Spleen (tissue), 11 donors: ENCODE results near the gene USP36. TPM values are rescaled to one million over a fixed set of nuclear protein-coding genes. Genes with fewer than 3 reads are reported as not detected.

ENCODE experiments used
- DNase-seq: peaks from one replicate; pipeline ENCODE4 v3.0.0-alpha.2; 2020
- H3K27ac ChIP-seq, 8 donors: fragments of 200-600 bp; sonication (generic) in 7 of 8; 1 replicate in 4 of 8; 2 replicates in 4 of 8; pipeline versions ENCODE4 v1.5.0 to v1.8.0; 2016 to 2021; ENCODE audit warnings: inconsistent platforms in 4 of 8, mild to moderate bottlenecking in 4 of 8, moderate library complexity in 1 of 8
- H3K27me3 ChIP-seq, 7 donors: fragments of 200-600 bp; sonication (generic) in 6 of 7; replicated peaks in 1 of 7; 1 replicate in 4 of 7; 2 replicates in 3 of 7; pipeline versions ENCODE4 v1.5.0 to v1.8.0; 2016 to 2021; ENCODE audit warnings: inconsistent platforms in 3 of 7, mild to moderate bottlenecking in 1 of 7
- H3K36me3 ChIP-seq, 6 donors: fragments of 200-600 bp; sonication (generic) in 5 of 6; 1 replicate in 4 of 6; 2 replicates in 2 of 6; pipeline versions ENCODE4 v1.5.0 to v1.8.0; 2016 to 2021; ENCODE audit warnings: inconsistent platforms in 2 of 6
- H3K4me1 ChIP-seq, 6 donors: fragments of 200-600 bp; sonication (generic) in 5 of 6; 1 replicate in 3 of 6; 2 replicates in 3 of 6; pipeline versions ENCODE4 v1.5.0 to v1.8.0; 2016 to 2021; ENCODE audit warnings: inconsistent platforms in 3 of 6
- H3K4me3 ChIP-seq, 8 donors: fragments of 200-600 bp; sonication (generic) in 7 of 8; 1 replicate in 4 of 8; 2 replicates in 4 of 8; pipeline versions ENCODE4 v1.5.0 to v1.8.0; 2016 to 2021; ENCODE audit warnings: inconsistent platforms in 4 of 8, mild to moderate bottlenecking in 4 of 8, moderate library complexity in 2 of 8
- H3K9me3 ChIP-seq, 8 donors: fragments of 200-600 bp; sonication (generic) in 7 of 8; 1 replicate in 4 of 8; 2 replicates in 4 of 8; pipeline versions ENCODE4 v1.5.0 to v1.8.0; 2016 to 2021; ENCODE audit warnings: inconsistent platforms in 4 of 8
- POLR2A ChIP-seq, 3 donors: fragments of 450-650 bp; IDR thresholded peaks; one replicate each; pipeline ENCODE4 v1.5.1; 2017; ENCODE audit warnings: antibody characterized with exemption in 3 of 3, mild to moderate bottlenecking in 1 of 3
- POLR2AphosphoS5 ChIP-seq, 3 donors: sonication (generic); formaldehyde crosslinking; IDR thresholded peaks; one replicate each; pipeline ENCODE4 v1.5.1; 2017; ENCODE audit warnings: antibody characterized with exemption in 3 of 3
- WGBS, 5 donors: extraction: QIAGEN DNeasy Blood & Tissue Kit in 3 of 5; methylation state at CpG; one replicate each; pipeline versions ENCODE4 v1.1.5 to v1.1.7; 2013 to 2018; 5-methylcytosine and 5-hydroxymethylcytosine counted together
- intact Hi-C: fragments of 100-400 bp; cut with DNase I; formaldehyde crosslinking; loops from one replicate; pipeline ENCODE4 v1.15.0; 2023; ENCODE audit warnings: low total_unique reads
- polyA plus RNA-seq, 3 donors: library from polyadenylated mRNA; stranded (reverse); fragments of 200-250 nt; gene quantifications; one replicate each; pipeline ENCODE4 v1.2.1, GENCODE V29; 2013
- total RNA-seq, 7 donors: library from RNA; depleted of rRNA in 3 of 7; stranded (reverse); fragments of >200 nt in 3 of 7; fragmentation: NEBNext Ultra II Directional in 4 of 7; extraction: Animal tissue kit (Norgen Biotek cat#: 25700) in 4 of 7; gene quantifications; one replicate each; pipeline versions ENCODE4 v1.1.0 to v1.2.1, GENCODE V29; 2016 to 2021
- TF ChIP-seq, protein P1 (sequence below), 11 experiments: fragments of 200-600 bp in 7 of 11; fragments of 450-650 bp in 4 of 11; sonication (generic) in 4 of 11; IDR thresholded peaks in 8 of 11; conservative IDR thresholded peaks in 3 of 11; 1 replicate in 7 of 11; 2 replicates in 4 of 11; pipeline versions ENCODE4 v1.4.0 to v1.8.0; 2016 to 2021; ENCODE audit warnings: antibody characterized with exemption in 11 of 11, inconsistent platforms in 4 of 11, mild to moderate bottlenecking in 1 of 11
- donor health status: healthy with polysubstance abuse.
- donor health status: DM: no; HTN: no; CAD: no; lungs with moderate emphysema.
- donor health status: DM: no; HTN: no; CAD: no.
- donor health status: Bipolar disorder and iron deficiency.
- donor health status: healthy.
- donor health status: DM: no; HTN: no; CAD: no.
- donor health status: DM: yes; HTN: yes; CAD: no.

The USP36 gene
- total and polyA plus RNA-seq, 10 donors = 13.4 to 95.0 (median 51.6) TPM

DNA sequence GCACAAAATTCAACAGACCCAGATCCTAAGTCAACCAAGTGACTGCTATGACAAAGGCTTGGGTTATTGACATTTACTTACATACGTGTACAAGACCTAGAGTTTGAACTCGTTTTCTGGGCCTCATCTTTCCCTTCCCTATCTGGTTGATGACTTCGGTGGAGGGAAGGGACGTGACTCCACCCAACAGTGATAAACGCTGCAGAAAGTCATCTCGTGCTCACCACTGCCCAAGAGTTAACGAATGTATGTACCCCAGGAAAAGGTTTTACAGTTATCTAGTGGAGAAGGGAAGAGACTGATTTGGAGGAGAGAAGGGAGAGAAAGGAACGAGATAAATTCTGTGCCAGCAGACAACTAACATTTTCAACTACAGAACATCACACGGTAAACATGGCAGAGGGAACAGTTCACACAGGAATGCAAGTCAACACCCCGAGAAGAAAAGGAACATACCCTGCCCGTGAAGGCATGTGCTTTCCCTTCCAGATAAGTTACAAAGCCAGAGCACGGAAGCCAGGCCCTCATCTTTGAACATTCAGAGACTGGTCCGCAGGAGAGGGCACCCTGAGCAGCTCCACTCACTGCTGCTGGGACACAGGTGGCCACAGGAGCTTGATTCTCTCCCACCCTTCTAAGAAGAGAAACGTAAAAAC is 44.6 kb downstream of the USP36 start:
- TF ChIP-seq, protein P1, sequence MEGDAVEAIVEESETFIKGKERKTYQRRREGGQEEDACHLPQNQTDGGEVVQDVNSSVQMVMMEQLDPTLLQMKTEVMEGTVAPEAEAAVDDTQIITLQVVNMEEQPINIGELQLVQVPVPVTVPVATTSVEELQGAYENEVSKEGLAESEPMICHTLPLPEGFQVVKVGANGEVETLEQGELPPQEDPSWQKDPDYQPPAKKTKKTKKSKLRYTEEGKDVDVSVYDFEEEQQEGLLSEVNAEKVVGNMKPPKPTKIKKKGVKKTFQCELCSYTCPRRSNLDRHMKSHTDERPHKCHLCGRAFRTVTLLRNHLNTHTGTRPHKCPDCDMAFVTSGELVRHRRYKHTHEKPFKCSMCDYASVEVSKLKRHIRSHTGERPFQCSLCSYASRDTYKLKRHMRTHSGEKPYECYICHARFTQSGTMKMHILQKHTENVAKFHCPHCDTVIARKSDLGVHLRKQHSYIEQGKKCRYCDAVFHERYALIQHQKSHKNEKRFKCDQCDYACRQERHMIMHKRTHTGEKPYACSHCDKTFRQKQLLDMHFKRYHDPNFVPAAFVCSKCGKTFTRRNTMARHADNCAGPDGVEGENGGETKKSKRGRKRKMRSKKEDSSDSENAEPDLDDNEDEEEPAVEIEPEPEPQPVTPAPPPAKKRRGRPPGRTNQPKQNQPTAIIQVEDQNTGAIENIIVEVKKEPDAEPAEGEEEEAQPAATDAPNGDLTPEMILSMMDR (IDR thresholded peaks at IDR 0.05 in 8 of 11, conservative IDR thresholded peaks at IDR 0.05 in 3 of 11) = no peak
- no peak for TF ChIP-seq POLR2AphosphoS5 (IDR thresholded peaks at IDR 0.05)
- no peak for TF ChIP-seq POLR2A (IDR thresholded peaks at IDR 0.05)
- Histone ChIP-seq H3K4me3 (no peak overlapping the region), H3K27ac (no peak overlapping the region), H3K4me1 (peaks cover 4 to 42% (median 21%) of the 10 kb centered on the region in 6 donors), H3K9me3 (no peaks in the 10 kb centered on the region), H3K36me3 (peaks cover 7 to 96% (median 59%) of the 10 kb centered on the region in 6 donors), H3K27me3 (no peaks in the 10 kb centered on the region)
- DNase-seq = peak; percentile 28
- intact Hi-C loops = loop anchor here (5.0 kb wide), 1 partner anchor 299 kb away; no protein-coding TSS in a partner anchor
- 86 to 96% (median 91%) methylated on average over 14 of the region's 14 CpGs for WGBS, 5 donors

DNA sequence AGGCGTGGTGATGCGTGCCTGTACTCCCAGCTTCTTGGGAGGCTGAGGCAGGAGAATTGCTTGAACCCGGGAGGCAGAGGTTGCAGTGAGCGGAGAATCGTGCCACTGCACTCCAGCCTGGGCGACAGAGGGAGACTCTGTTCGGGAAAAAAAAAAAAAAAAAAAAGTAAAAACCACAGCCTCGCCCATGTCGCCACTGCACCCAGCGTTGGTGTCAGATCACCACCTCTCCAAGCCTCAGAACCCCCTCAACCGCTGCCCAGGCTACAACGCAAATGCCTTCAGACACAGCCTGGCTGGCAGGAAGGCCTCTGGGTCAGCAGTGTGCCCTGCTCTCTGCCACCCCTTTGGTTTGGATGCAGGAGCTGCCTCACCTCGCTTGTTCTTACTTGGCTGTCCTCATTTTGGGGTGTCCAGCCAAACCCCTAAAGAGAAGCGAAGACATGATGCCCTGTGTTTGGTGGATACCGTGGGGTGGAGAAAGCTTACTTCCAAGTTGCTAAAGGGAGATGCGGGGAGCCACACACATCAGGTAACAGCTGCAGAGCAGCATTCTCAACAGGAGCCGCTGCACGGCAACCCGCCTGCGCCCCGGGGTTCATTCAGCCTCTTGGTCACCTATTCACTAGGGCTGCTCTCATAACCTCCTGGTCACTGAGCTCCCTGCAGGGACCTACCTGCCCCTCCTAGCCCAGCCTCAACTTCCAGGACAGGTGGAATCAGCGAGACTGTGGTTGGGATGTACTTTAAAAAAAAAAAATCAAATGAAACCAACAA is 45.6 kb downstream of the USP36 start:
- H3K4me1 ChIP-seq = peaks cover 4 to 43% (median 30%) of the 10 kb centered on the region in 6 donors
- no peak for DNase-seq
- 88 to 92% (median 91%) methylated on average over 22 of the region's 22 CpGs for WGBS, 5 donors
- no peaks in the 10 kb centered on the region for H3K27me3 ChIP-seq
- H3K36me3 ChIP-seq = peaks cover 7 to 87% (median 55%) of the 10 kb centered on the region in 6 donors
- no peaks in the 10 kb centered on the region for H3K9me3 ChIP-seq
- intact Hi-C loops = loop anchor here (5.0 kb wide), 1 partner anchor 298 kb away; no protein-coding TSS in a partner anchor
- H3K27ac ChIP-seq = no peak overlapping the region
- TF ChIP-seq POLR2A (IDR thresholded peaks at IDR 0.05) (no peak), POLR2AphosphoS5 (IDR thresholded peaks at IDR 0.05) (no peak)
- TF ChIP-seq, protein P1 (IDR thresholded peaks at IDR 0.05 in 8 of 11, conservative IDR thresholded peaks at IDR 0.05 in 3 of 11) = no peak
- H3K4me3 ChIP-seq = no peak overlapping the region

DNA sequence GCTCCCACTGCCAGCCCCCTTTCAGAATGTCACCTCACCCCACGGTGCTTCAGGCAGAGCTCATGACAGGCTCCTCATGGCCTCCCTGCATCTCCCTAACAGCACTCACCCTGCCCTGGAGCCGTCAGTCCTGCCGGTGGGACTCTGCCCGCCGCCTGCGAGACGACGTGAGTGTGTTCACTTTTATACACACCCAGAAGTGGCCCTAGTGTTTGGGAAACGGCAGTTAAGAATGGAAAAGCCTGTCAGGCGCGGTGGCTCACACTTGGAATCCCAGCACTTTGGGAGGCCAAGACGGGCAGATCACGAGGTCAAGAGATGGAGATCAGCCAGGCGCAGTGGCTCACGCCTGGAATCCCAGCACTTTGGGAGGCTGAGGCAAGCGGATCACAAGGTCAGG is 46.2 kb downstream of the USP36 start:
- 81 to 91% (median 90%) methylated on average over 16 of the region's 16 CpGs for WGBS, 5 donors
- H3K27ac ChIP-seq = no peak overlapping the region

More for the DNA sequence above, 46.2 kb downstream of the USP36 start:
- no peak overlapping the region for H3K4me3 ChIP-seq
- H3K36me3 ChIP-seq = peaks cover 7 to 80% (median 51%) of the 10 kb centered on the region in 6 donors
- H3K9me3 ChIP-seq = no peaks in the 10 kb centered on the region
- no peak for DNase-seq
- peaks cover 6 to 45% (median 35%) of the 10 kb centered on the region in 6 donors for H3K4me1 ChIP-seq
- intact Hi-C loops = no loop called here
- H3K27me3 ChIP-seq = no peaks in the 10 kb centered on the region
- TF ChIP-seq, protein P1 (IDR thresholded peaks at IDR 0.05 in 8 of 11, conservative IDR thresholded peaks at IDR 0.05 in 3 of 11) = no peak
- TF ChIP-seq POLR2AphosphoS5 (IDR thresholded peaks at IDR 0.05) (no peak), POLR2A (IDR thresholded peaks at IDR 0.05) (no peak)
